ENCODE data around the gene STIM1.

The STIM1 gene

GRCh38 chr11:3932698-3933097, 77.2 kb downstream of the STIM1 start:
- Histone ChIP-seq H2AFZ (ENCODE audit: low read depth, low read length, severe bottlenecking) (no peak overlapping the region), H3F3A (ENCODE audit: insufficient read depth) (no peaks in the 10 kb centered on the region), H3K27ac (ENCODE audit: low read depth, low read length) (no peak overlapping the region), H3K9me3 (ENCODE audit: insufficient read depth, low read length) (no peaks in the 10 kb centered on the region), H3K79me2 (ENCODE audit: insufficient read depth, low read length) (no peaks in the 10 kb centered on the region), H3K27me3 (ENCODE audit: low read length) (no peaks in the 10 kb centered on the region), H3K4me3 (ENCODE audit: insufficient read depth, low read length, poor library complexity, severe bottlenecking) (no peak overlapping the region), H4K20me1 (ENCODE audit: low read depth, low read length) (no peaks in the 10 kb centered on the region; the same call in 1 of the 2 replicates), H3K4me2 (ENCODE audit: low read depth, low read length, poor library complexity, severe bottlenecking) (no peak overlapping the region), H3K36me3 (ENCODE audit: low read length) (no peaks in the 10 kb centered on the region), H3K9ac (ENCODE audit: low read length) (no peak overlapping the region), H3K9me2 (replicated peaks; ENCODE audit: insufficient read depth, low read length) (no peaks in the 10 kb centered on the region)
- TF ChIP-seq EZH2phosphoT487 (conservative IDR thresholded peaks at IDR 0.05; ENCODE audit: low read length): no peak
- TF ChIP-seq, protein P1, sequence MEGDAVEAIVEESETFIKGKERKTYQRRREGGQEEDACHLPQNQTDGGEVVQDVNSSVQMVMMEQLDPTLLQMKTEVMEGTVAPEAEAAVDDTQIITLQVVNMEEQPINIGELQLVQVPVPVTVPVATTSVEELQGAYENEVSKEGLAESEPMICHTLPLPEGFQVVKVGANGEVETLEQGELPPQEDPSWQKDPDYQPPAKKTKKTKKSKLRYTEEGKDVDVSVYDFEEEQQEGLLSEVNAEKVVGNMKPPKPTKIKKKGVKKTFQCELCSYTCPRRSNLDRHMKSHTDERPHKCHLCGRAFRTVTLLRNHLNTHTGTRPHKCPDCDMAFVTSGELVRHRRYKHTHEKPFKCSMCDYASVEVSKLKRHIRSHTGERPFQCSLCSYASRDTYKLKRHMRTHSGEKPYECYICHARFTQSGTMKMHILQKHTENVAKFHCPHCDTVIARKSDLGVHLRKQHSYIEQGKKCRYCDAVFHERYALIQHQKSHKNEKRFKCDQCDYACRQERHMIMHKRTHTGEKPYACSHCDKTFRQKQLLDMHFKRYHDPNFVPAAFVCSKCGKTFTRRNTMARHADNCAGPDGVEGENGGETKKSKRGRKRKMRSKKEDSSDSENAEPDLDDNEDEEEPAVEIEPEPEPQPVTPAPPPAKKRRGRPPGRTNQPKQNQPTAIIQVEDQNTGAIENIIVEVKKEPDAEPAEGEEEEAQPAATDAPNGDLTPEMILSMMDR (IDR thresholded peaks at IDR 0.05; ENCODE audit: insufficient read depth, low read length, poor library complexity, severe bottlenecking): no peak

- no peaks in the 10 kb centered on the region for H3K27me3 ChIP-seq (ENCODE audit: low read length)
- H3K27ac ChIP-seq (ENCODE audit: low read depth, low read length): no peak overlapping the region
- H3K79me2 ChIP-seq (ENCODE audit: insufficient read depth, low read length): no peaks in the 10 kb centered on the region
- H3K4me2 ChIP-seq (ENCODE audit: low read depth, low read length, poor library complexity, severe bottlenecking): no peak overlapping the region
- H4K20me1 ChIP-seq (ENCODE audit: low read depth, low read length): no peaks in the 10 kb centered on the region
- no peaks in the 10 kb centered on the region for H3K9me3 ChIP-seq (ENCODE audit: insufficient read depth, low read length)
- no peaks in the 10 kb centered on the region for H3F3A ChIP-seq (ENCODE audit: insufficient read depth)
- H2AFZ ChIP-seq (ENCODE audit: low read depth, low read length, severe bottlenecking): no peak overlapping the region
- no peaks in the 10 kb centered on the region for H3K9me2 ChIP-seq (replicated peaks; ENCODE audit: insufficient read depth, low read length)
- TF ChIP-seq EZH2phosphoT487 (conservative IDR thresholded peaks at IDR 0.05; ENCODE audit: low read length): no peak
- no peak overlapping the region for H3K9ac ChIP-seq (ENCODE audit: low read length)
- no peak overlapping the region for H3K4me3 ChIP-seq (ENCODE audit: insufficient read depth, low read length, poor library complexity, severe bottlenecking)
- no peaks in the 10 kb centered on the region for H3K36me3 ChIP-seq (ENCODE audit: low read length)
Measured at GRCh38 chr11:3933165-3933628, 77.7 kb downstream of the STIM1 start.

DNA sequence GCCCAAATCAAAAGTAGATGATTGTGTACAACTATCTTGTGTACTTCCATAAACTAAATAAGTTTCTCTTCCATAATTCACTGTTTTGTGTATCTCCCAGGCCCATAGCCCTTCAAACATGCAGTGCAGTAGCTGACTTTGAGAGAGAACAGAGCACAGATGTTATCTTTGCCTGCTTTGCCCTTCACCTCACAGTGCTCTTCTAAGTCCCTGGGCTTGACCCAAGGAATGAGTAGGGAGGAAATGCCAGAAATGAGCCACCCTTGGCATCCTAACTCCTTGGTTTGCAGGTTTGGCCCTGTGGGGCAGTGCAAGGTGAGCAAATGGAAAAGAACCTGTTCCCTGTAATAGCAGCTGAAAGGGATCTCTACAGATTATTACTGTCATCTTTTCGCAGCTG, 79.2 kb downstream of the STIM1 start:
- TF ChIP-seq, protein P1 (IDR thresholded peaks at IDR 0.05; ENCODE audit: insufficient read depth, low read length, poor library complexity, severe bottlenecking): no peak
- no peak for TF ChIP-seq EZH2phosphoT487 (conservative IDR thresholded peaks at IDR 0.05; ENCODE audit: low read length)
- Histone ChIP-seq H3F3A (ENCODE audit: insufficient read depth) (no peaks in the 10 kb centered on the region), H3K9me2 (replicated peaks; ENCODE audit: insufficient read depth, low read length) (no peaks in the 10 kb centered on the region), H4K20me1 (ENCODE audit: low read depth, low read length) (no peaks in the 10 kb centered on the region), H3K27ac (ENCODE audit: low read depth, low read length) (no peak overlapping the region), H3K4me3 (ENCODE audit: insufficient read depth, low read length, poor library complexity, severe bottlenecking) (no peak overlapping the region), H3K36me3 (ENCODE audit: low read length) (no peaks in the 10 kb centered on the region), H2AFZ (ENCODE audit: low read depth, low read length, severe bottlenecking) (no peak overlapping the region), H3K27me3 (ENCODE audit: low read length) (no peaks in the 10 kb centered on the region), H3K9ac (ENCODE audit: low read length) (no peak overlapping the region), H3K79me2 (ENCODE audit: insufficient read depth, low read length) (no peaks in the 10 kb centered on the region), H3K9me3 (ENCODE audit: insufficient read depth, low read length) (no peaks in the 10 kb centered on the region), H3K4me2 (ENCODE audit: low read depth, low read length, poor library complexity, severe bottlenecking) (no peak overlapping the region)

GRCh38 chr11:3936517-3936916, 81.1 kb downstream of the STIM1 start:
- H3K9ac ChIP-seq (ENCODE audit: low read length): no peak overlapping the region
- no peaks in the 10 kb centered on the region for H3K9me2 ChIP-seq (replicated peaks; ENCODE audit: insufficient read depth, low read length)
- no peaks in the 10 kb centered on the region for H4K20me1 ChIP-seq (ENCODE audit: low read depth, low read length)
- H3K9me3 ChIP-seq (ENCODE audit: insufficient read depth, low read length): no peaks in the 10 kb centered on the region
- H3K27me3 ChIP-seq (ENCODE audit: low read length): no peaks in the 10 kb centered on the region
- no peak overlapping the region for H3K27ac ChIP-seq (ENCODE audit: low read depth, low read length)
- no peaks in the 10 kb centered on the region for H3K36me3 ChIP-seq (ENCODE audit: low read length)
- no peak overlapping the region for H2AFZ ChIP-seq (ENCODE audit: low read depth, low read length, severe bottlenecking)
- H3K4me2 ChIP-seq (ENCODE audit: low read depth, low read length, poor library complexity, severe bottlenecking): no peak overlapping the region
- H3K79me2 ChIP-seq (ENCODE audit: insufficient read depth, low read length): no peaks in the 10 kb centered on the region
- TF ChIP-seq, protein P1 (IDR thresholded peaks at IDR 0.05; ENCODE audit: insufficient read depth, low read length, poor library complexity, severe bottlenecking): no peak
- TF ChIP-seq EZH2phosphoT487 (conservative IDR thresholded peaks at IDR 0.05; ENCODE audit: low read length): no peak
- no peaks in the 10 kb centered on the region for H3F3A ChIP-seq (ENCODE audit: insufficient read depth)
- no peak overlapping the region for H3K4me3 ChIP-seq (ENCODE audit: insufficient read depth, low read length, poor library complexity, severe bottlenecking)

Data from SU-DHL-6 (cell line).